WI38 (cell line): ENCODE results near the gene POLR2J.

ENCODE experiments used
- H3K4me3 ChIP-seq: 2 replicates; pipeline ENCODE4 v1.5.1; 2011; ENCODE audit warnings: low read depth, mild to moderate bottlenecking, control low read depth, low read length
- CTCF ChIP-seq: IDR thresholded peaks from 2 replicates; pipeline ENCODE4 v1.5.1; 2012; ENCODE audit warnings: low read depth, mild to moderate bottlenecking, control low read depth, low read length

The POLR2J gene

DNA sequence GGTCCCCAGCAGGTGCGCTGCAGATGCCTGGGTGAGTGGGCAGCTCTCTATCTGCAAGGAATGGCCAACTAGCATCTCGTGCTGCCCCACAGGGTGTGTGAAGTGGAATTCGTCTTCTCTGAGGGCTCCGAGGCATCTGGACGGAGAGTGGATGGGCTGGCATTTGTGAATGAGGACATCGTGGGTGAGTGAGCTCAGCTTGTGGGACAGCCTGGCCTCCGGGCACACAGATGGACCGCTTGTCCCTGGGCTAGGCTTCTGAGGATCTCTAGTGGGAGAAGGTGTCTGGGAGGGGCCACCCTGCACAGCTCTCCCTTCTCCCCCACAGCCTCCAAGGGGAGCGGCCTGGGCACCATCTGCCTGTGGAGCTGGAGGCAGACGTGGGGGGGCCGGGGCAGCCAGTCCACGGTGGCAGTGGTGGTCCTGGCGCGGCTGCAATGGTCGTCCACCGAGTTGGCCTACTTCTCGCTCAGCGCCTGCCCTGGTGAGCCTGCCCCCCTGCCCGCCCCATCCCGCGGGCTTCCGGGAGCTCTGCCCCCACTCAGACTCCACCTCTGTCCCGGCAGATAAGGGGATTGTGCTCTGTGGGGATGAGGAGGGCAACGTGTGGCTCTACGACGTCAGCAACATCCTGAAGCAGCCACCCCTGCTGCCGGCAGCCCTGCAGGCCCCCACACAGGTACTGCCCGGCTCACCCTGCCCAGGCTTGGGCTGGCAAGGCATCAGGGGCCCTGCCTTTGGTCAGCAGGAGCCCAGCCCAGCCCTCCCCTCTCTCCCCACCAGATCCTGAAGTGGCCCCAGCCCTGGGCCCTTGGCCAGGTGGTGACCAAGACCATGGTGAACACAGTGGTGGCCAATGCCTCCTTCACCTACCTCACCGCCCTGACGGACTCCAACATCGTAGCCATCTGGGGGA is 6.3 kb downstream of the POLR2J start:
- TF ChIP-seq CTCF: no peak
- H3K4me3 ChIP-seq: no peak overlapping the region

- H3K4me3 ChIP-seq: no peak overlapping the region
- TF ChIP-seq CTCF: no peak
Observed at GRCh38 chr7:102471791-102472125, 7.0 kb downstream of the POLR2J start.

DNA sequence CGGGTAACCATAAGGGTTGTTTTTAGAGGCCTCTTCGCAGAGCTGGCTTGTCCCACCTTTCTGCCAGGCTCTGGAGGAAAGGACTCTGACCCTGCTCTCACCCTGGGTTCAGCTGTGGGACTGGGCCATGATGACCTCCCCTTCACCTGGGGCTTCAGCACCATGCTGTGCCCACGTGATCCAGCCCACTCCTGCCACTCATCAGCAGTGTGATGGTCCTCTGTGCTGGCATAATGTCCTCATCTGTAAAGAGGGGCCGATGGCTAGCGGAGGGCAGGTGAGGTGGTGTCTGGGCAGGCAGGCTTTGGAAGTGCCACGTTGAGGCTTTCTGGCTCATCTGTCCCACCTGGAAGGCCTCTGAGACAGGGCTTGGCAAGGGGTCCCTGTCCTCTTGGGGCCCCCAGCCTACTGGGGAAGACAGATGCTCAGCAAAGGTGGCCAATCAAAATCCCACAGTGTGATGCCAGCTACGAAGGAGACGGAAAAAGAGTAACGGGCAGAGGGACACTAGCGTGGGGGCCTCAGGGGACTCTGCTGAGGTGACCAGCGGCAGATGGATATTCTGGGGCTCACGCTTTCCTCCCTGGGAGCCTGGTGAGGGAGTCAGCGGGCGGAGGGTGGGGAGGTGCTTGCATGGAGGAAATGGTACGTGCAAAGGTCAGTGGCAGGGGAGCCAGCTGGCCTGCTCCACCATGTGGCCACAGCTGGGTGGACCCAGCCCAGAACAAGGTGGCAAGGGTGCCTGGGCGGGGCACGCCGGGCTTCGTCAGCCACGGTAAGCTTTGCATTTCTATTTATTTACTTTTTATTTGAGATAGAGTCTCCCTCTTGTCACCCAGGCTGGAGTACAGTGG is 8.5 kb downstream of the POLR2J start:
- TF ChIP-seq CTCF: no peak
- no peak overlapping the region for H3K4me3 ChIP-seq

- TF ChIP-seq CTCF: no peak
- H3K4me3 ChIP-seq: no peak overlapping the region
Observed at GRCh38 chr7:102469351-102469971, 9.3 kb downstream of the POLR2J start.

DNA sequence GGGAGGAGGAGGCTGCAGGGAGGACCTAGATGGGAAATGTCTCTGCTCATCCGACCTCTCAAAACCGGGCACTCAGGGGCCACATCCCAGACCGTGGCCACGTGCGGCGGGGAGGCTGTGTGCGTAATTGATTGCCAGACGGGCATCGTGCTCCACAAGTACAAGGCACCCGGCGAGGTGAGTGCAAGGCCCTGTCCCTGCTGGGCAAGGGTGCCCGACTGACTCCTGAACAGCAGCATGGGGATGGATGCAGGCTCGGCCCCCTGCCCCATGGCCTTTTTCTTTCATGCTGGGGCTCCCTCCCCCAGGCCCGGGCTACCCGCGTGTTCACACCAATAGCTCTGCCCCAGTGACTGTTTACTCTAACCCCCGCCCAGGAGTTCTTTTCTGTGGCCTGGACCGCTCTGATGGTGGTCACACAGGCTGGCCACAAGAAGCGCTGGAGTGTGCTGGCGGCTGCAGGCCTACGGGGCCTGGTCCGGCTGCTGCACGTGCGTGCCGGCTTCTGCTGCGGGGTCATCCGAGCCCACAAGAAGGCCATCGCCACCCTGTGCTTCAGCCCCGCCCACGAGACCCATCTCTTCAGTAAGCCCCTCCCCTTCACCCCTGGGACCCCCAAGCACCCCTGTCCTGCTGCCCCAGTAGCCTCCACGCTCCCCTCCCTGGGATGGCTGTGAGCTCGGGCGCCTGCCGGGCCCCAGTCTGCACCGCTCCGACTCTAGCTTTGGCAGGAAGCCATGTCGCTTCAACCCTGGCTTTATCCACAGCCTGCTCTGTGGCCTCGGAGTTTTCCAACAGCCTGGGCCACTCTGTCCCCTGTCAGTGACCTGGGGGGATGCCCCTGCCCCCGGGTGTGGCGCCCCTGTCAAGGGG is 10.0 kb downstream of the POLR2J start:
- H3K4me3 ChIP-seq: no peak overlapping the region
- no peak for TF ChIP-seq CTCF

GRCh38 chr7:102467581-102468477 is 10.9 kb downstream of the POLR2J start:
- no peak for TF ChIP-seq CTCF
- H3K4me3 ChIP-seq: no peak overlapping the region
